Activated CD4-positive, alpha-beta T cell treated with anti-CD3 and anti-CD28 coated beads for 1 hour (primary cell): Measurements from ENCODE around the gene STRADB.
"Not testable (repeated sequence)": the region's sequence is repeated elsewhere in the genome, so short reads cannot be mapped to it uniquely, and the experiment has no call there.

Source experiments
- DNase-seq: peaks from one replicate; pipeline ENCODE4 v3.0.0-alpha.2; 2020

STRADB gene

DNA sequence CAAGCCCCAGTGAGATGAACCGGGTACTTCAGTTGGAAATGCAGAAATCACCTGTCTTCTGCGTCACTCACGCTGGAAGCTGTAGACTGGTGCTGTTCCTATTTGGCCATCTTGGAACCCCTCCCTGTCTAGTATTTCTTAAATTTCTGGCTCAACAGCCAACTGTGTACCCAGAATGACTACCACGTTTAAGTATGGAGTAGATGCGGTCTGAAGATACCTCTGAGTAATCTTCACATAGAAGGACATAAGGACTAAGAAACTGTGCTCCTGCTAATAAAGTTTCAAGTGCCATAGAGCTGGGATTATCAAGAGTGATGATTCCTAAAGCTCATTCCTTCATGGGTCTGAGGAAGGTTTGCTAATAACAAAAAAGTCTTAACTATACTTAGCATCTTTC, 20.7 kb upstream of the STRADB start:
- no peak for DNase-seq

DNA sequence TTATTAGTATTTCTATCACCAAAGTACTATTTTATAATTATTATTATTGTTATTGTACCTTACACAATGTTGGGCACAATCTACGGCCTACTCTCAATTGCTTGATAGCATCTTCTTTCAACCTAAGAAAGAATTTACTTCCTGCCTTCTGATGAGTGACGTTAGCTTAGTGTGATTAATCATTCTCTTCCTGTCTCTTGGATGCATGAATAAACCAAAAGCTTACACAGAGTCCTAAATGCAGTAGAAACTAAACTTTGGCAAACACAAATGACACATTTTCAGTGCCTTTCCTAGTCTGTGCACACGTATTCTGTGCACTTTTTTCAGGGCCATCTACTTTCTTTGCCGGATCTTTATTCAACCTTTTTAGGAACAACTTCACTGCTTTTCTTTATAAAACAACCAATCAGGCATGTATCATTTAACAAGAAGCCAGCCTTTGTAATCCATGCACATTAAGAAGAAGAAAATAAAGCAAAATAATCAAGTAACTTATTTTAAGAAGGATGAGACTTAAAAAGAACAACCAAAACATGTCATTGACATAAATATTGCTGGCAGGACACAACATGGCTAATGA, 19.4 kb upstream of the STRADB start:
- DNase-seq = no peak

DNA sequence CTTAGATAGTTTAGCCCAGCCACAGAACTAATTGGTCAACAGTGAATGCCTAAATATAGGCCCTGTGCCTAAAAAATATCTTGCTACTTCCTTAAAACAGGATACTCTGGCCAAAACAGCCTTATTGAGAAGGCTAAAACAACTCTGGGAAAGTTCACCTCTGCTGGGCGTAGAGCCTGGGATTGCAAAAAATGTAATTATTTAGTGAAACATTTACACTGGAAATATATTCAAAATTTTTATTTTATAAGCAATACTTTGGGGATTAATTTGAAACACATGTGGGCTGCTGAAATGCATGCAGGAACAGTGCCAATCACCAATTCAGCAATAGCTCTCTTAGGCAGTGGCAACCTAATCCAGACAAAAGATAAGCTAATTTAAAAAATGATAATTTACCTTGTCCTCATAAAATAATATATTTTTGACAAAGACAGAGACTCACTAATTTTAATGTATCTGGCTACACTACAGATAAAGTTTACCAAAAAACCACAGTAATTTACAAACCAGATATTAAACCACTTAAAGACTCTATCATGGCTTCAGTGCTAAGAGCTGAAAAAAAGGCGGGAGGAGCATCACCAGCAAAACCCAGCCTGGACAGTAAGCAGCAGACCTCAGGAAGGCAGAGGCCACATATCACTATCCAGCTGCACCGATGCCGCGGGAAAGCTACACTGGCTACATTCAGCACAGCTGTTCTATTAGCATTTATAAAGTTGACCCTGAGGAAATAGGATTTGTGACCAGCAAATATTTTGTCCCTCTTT, 18.7 kb upstream of the STRADB start:
- no peak for DNase-seq

DNA sequence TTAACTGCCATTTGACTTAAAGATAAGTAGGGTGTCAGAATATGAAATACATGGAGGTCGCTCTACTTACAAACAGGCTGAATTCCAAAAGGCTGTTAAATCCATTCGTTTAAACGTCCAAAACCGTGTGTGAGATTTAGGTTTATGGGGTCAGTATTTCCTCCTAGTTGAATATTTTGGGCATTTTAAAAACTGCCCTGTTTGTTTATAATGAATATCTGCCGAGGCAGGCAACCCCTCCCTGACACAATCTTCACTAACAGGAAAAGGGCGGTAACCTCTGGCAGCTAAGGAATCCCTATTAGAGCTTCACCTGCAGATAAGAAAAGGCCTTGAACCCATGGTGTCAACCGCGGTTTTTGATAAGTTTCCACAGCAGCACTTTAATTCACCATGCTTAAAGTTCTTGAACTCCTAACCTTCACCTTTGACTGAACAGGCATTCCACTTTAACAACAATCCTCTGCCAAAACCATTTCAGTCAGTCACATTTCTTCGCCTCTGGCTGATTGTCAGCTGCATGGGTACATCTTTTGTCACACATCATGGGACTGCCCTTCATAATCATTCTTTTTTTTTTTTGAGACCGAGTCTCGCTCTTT, 18.0 kb upstream of the STRADB start:
- no peak for DNase-seq

DNA sequence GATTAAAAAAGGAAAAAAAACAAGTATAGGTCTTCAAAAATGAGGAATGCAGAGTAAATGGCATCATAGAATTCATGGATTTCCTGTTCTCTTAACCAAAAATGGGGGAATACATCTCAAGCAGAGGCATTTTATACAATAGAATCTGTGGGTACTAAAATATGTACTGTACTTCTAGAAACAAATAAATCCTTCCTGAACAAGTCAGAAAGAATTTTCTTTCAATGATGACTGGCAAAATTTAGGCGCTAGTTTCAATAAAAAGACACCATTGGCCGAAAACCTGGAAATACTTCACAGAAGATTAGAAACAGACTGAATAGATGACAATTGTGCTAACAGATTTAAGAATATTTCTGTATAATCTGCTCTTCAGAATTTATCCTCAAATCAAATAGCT, 15.4 kb upstream of the STRADB start:
- no peak for DNase-seq

DNA sequence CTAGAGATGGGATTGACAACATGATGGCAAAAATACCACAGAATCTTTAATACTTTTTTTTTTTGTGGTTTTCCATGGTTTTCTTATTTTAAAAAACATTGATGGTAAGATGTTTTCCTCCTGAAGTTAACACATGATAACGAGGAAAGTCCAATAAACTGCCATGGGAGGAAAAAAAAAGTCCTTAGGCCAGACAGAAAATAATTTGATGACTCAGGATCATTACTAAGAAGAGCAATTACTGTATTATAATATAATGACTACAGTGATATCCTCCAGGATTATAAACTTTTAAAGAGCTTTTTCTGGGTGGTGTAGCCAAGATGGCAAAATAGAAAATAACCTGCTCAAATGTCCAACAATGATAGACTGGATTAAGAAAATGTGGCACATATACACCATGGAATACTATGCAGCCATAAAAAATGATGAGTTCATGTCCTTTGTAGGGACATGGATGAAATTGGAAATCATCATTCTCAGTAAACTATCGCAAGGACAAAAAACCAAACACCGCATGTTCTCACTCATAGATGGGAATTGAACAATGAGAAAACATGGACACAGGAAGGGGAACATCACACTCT, 12.1 kb upstream of the STRADB start:
- DNase-seq = not testable (repeated sequence)

GRCh38 chr2:201440182-201440581, 11.4 kb upstream of the STRADB start:
- no peak for DNase-seq

- DNase-seq = no peak
Observed at GRCh38 chr2:201441409-201441808, 10.1 kb upstream of the STRADB start.

GRCh38 chr2:201444746-201445465, 6.6 kb upstream of the STRADB start:
- no peak for DNase-seq

GRCh38 chr2:201447086-201447485, 4.5 kb upstream of the STRADB start:
- no peak for DNase-seq

- no peak for DNase-seq
Observed at GRCh38 chr2:201448061-201448460, 3.5 kb upstream of the STRADB start.

- DNase-seq = no peak
Observed at GRCh38 chr2:201448701-201449100, 2.8 kb upstream of the STRADB start.

GRCh38 chr2:201450954-201451291, 617 bp upstream of the STRADB start:
- DNase-seq = no peak

GRCh38 chr2:201452058-201452921, 750 bp downstream of the STRADB start:
- DNase-seq = no peak

DNA sequence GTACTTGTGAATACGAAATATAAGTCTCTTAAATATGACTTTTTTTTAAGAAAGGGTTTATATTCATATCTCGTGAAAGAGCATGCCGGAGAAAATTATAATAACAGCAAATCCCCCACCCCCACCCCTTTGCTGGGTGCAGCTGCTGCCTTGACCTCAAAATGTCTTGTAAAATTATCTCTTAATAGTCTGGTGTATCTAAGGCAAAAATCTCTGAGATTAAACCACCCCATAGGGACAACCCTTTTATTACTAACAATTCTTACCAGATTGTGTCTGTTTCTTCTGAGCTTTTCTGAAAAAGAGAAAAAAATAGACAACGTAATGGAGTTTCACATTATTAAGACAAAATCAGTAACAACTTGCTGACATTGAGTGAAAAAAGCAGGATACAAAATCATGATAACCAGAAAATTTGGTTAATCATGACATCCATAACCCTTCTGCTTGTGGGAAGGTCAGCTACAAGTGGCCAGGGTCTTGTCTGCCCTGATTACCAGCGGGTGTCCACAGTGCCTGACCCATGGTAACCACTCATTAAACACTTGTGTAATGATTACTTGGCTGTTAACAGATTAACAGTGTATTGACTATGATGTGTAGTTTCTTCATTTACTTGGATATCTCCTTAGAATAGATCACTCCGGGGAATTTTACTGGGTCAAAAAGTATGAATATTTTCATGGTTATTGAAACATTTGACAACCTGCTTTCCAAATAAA, 1.5 kb downstream of the STRADB start:
- no peak for DNase-seq

DNA sequence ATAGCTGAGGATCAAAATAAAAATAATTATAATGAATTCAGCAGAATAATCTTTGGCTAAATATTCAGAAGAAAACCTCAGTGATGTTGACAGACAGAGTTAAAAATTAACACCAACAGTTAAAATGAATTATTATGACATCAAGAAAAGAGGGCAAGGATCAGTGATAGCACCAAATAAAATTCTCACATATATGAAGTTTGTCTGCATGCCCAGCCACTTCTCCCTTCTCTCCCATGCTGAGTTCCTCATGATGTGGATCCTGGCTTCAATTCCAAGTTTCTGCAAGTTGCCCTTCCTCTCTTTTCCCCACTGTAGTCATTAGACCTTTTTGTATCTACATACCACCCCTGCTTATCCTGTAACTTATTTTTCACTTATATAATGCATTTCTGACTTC, 6.8 kb downstream of the STRADB start:
- DNase-seq = no peak

DNA sequence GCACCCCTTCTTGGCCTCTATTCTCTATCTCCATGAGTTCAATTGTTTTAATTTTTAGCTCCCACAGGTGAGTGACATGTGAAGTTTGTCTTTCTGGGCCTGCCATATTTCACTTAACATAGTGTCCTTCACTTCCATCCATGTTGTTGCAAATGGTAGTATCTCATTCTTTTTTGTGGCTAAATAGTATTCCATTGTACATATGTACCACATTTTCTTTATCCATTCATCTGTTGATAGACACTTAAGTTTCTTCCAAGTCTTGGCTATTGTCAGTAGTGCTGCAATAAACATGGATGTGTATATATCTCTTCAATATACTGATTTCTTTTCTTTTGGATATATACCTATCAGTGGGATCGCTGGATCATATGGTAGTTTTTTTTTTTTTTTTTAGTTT, 9.0 kb downstream of the STRADB start:
- DNase-seq = no peak

- DNase-seq = no peak
Observed at GRCh38 chr2:201464547-201464946, 13.0 kb downstream of the STRADB start.

DNA sequence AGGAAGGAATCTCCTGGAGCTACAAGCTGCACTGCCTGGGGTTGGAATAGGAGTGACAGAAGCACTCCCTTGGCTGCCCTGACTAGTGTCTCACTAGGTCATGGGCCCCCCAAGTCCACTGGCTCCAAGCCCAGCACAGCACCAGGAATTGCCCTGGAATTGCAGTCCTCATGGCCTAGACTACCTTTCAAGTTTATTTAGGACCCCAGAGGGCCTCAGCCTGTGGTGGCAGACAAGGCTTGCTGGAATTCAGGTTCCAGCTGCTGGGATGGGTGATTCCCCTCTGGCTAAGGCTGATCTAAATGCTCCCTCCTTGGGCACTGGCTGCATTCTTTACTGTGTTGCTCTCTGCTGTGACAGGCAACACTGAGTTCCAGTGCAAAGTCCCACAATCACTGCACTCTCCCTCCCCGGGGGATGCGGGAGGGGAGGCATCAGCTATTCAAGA, 14.0 kb downstream of the STRADB start:
- no peak for DNase-seq

- no peak for DNase-seq
Observed at GRCh38 chr2:201466050-201466675, 14.6 kb downstream of the STRADB start.

- DNase-seq = no peak
Observed at GRCh38 chr2:201467666-201468065, 16.1 kb downstream of the STRADB start.
